ENCODE measurements around the gene BLVRB.
A peak's percentile ranks its signal among the peaks of the same experiment; 100 is the strongest.

Gene BLVRB

GRCh38 chr19:40425450-40426287 is 39.9 kb downstream of the BLVRB start, which contains the start of gene SERTAD1:
Gene SERTAD1 (minus strand): TSS chr19:40425992. CDS start chr19:40423546, 2,446 bp downstream.
- Mint-ChIP-seq H3K4me1 (ENCODE audit: low read depth) (peaks cover 25% of the 10 kb centered on the region), H3K27ac (peak within 1 kb of the TSS; percentile 98), H3K36me3 (peaks cover 5% of the 10 kb centered on the region), H3K4me3 (peak within 1 kb of the TSS; percentile 99), H3K27me3 (no peaks in the 10 kb centered on the region), H3K9me3 (ENCODE audit: low read depth) (no peaks in the 10 kb centered on the region)

GRCh38 chr19:40424637-40425449 is 40.7 kb downstream of the BLVRB start:
- Mint-ChIP-seq H3K27ac (peak overlapping the region; percentile 98), H3K4me1 (ENCODE audit: low read depth) (peaks cover 26% of the 10 kb centered on the region), H3K4me3 (peak overlapping the region; percentile 99), H3K9me3 (ENCODE audit: low read depth) (no peaks in the 10 kb centered on the region), H3K36me3 (peaks cover 5% of the 10 kb centered on the region), H3K27me3 (no peaks in the 10 kb centered on the region)

GRCh38 chr19:40423938-40424337 is 41.6 kb downstream of the BLVRB start:
- Mint-ChIP-seq H3K4me3 (peak overlapping the region; percentile 99), H3K4me1 (ENCODE audit: low read depth) (peaks cover 28% of the 10 kb centered on the region), H3K27ac (peak overlapping the region; percentile 81), H3K9me3 (ENCODE audit: low read depth) (no peaks in the 10 kb centered on the region), H3K36me3 (peaks cover 5% of the 10 kb centered on the region), H3K27me3 (no peaks in the 10 kb centered on the region)

- Mint-ChIP-seq H3K4me3 (peak overlapping the region; percentile 85), H3K27ac (no peak overlapping the region), H3K36me3 (peaks cover 5% of the 10 kb centered on the region), H3K27me3 (no peaks in the 10 kb centered on the region), H3K4me1 (ENCODE audit: low read depth) (peaks cover 28% of the 10 kb centered on the region), H3K9me3 (ENCODE audit: low read depth) (no peaks in the 10 kb centered on the region)
Observed at GRCh38 chr19:40422748-40423566, 42.6 kb downstream of the BLVRB start.

- peaks cover 5% of the 10 kb centered on the region for H3K36me3 Mint-ChIP-seq
- H3K4me3 Mint-ChIP-seq, result peak overlapping the region; percentile 85
- peaks cover 30% of the 10 kb centered on the region for H3K4me1 Mint-ChIP-seq (ENCODE audit: low read depth)
- no peaks in the 10 kb centered on the region for H3K27me3 Mint-ChIP-seq
- H3K9me3 Mint-ChIP-seq (ENCODE audit: low read depth), result no peaks in the 10 kb centered on the region
- H3K27ac Mint-ChIP-seq, result peak overlapping the region; percentile 94
Observed at GRCh38 chr19:40421993-40422747, 43.4 kb downstream of the BLVRB start.

GRCh38 chr19:40420766-40421765 is 44.5 kb downstream of the BLVRB start:
- peaks cover 5% of the 10 kb centered on the region for H3K36me3 Mint-ChIP-seq
- peak overlapping the region; percentile 85 for H3K4me3 Mint-ChIP-seq

GRCh38 chr19:40420451-40420765 is 45.1 kb downstream of the BLVRB start:
- H3K4me3 Mint-ChIP-seq, result peak overlapping the region; percentile 85
- no peaks in the 10 kb centered on the region for H3K9me3 Mint-ChIP-seq (ENCODE audit: low read depth)
- H3K36me3 Mint-ChIP-seq, result peaks cover 5% of the 10 kb centered on the region
- peaks cover 28% of the 10 kb centered on the region for H3K4me1 Mint-ChIP-seq (ENCODE audit: low read depth)
- H3K27ac Mint-ChIP-seq, result peak overlapping the region; percentile 83
- H3K27me3 Mint-ChIP-seq, result no peaks in the 10 kb centered on the region

More at GRCh38 chr19:40420766-40421765, 44.5 kb downstream of the BLVRB start:
- H3K27me3 Mint-ChIP-seq, result no peaks in the 10 kb centered on the region
- peak overlapping the region; percentile 94 for H3K27ac Mint-ChIP-seq
- no peaks in the 10 kb centered on the region for H3K9me3 Mint-ChIP-seq (ENCODE audit: low read depth)
- peaks cover 30% of the 10 kb centered on the region for H3K4me1 Mint-ChIP-seq (ENCODE audit: low read depth)

- Mint-ChIP-seq H3K36me3 (peaks cover 4% of the 10 kb centered on the region), H3K27me3 (no peaks in the 10 kb centered on the region), H3K27ac (no peak overlapping the region), H3K4me1 (ENCODE audit: low read depth) (peaks cover 27% of the 10 kb centered on the region), H3K9me3 (ENCODE audit: low read depth) (no peaks in the 10 kb centered on the region), H3K4me3 (peak overlapping the region; percentile 68)
Observed at GRCh38 chr19:40419780-40420179, 45.8 kb downstream of the BLVRB start.

GRCh38 chr19:40419066-40419612 is 46.4 kb downstream of the BLVRB start:
- Mint-ChIP-seq H3K27ac (no peak overlapping the region), H3K27me3 (no peaks in the 10 kb centered on the region), H3K36me3 (no peaks in the 10 kb centered on the region), H3K4me3 (no peak overlapping the region), H3K4me1 (ENCODE audit: low read depth) (peaks cover 22% of the 10 kb centered on the region), H3K9me3 (ENCODE audit: low read depth) (no peaks in the 10 kb centered on the region)

- Mint-ChIP-seq H3K27me3 (no peaks in the 10 kb centered on the region), H3K9me3 (ENCODE audit: low read depth) (no peaks in the 10 kb centered on the region), H3K4me3 (no peak overlapping the region), H3K36me3 (no peaks in the 10 kb centered on the region), H3K4me1 (ENCODE audit: low read depth) (peaks cover 20% of the 10 kb centered on the region), H3K27ac (no peak overlapping the region)
Observed at GRCh38 chr19:40418040-40418439, 47.5 kb downstream of the BLVRB start.

- Mint-ChIP-seq H3K9me3 (ENCODE audit: low read depth) (no peaks in the 10 kb centered on the region), H3K4me3 (no peak overlapping the region), H3K36me3 (no peaks in the 10 kb centered on the region), H3K4me1 (ENCODE audit: low read depth) (peaks cover 20% of the 10 kb centered on the region), H3K27me3 (no peaks in the 10 kb centered on the region), H3K27ac (no peak overlapping the region)
Observed at GRCh38 chr19:40417643-40417981, 47.9 kb downstream of the BLVRB start.

GRCh38 chr19:40416918-40417642 is 48.5 kb downstream of the BLVRB start:
- H3K9me3 Mint-ChIP-seq (ENCODE audit: low read depth), result no peaks in the 10 kb centered on the region
- no peaks in the 10 kb centered on the region for H3K36me3 Mint-ChIP-seq
- H3K4me1 Mint-ChIP-seq (ENCODE audit: low read depth), result peaks cover 15% of the 10 kb centered on the region
- no peak overlapping the region for H3K27ac Mint-ChIP-seq
- no peaks in the 10 kb centered on the region for H3K27me3 Mint-ChIP-seq
- H3K4me3 Mint-ChIP-seq, result no peak overlapping the region

Measured in activated naive CD8-positive, alpha-beta T cell (primary cell).